IPS-15b (cell line): ENCODE data around the gene CACNB2.

Experiments
- H3K27me3 ChIP-seq: one replicate; pipeline ENCODE4 v1.6.1; 2013; ENCODE audit warnings: low read length; ENCODE audit not compliant: control insufficient read depth, insufficient read depth
- H3K36me3 ChIP-seq: one replicate; pipeline ENCODE4 v1.6.1; 2013; ENCODE audit warnings: low read length; ENCODE audit not compliant: control insufficient read depth, insufficient read depth
- H3K4me1 ChIP-seq: one replicate; pipeline ENCODE4 v1.6.1; 2013; ENCODE audit warnings: mild to moderate bottlenecking, low read length; ENCODE audit not compliant: control insufficient read depth, insufficient read depth
- H3K4me3 ChIP-seq: one replicate; pipeline ENCODE4 v1.5.1; 2013; ENCODE audit warnings: low read depth, low read length
- H3K9ac ChIP-seq: one replicate; pipeline ENCODE4 v1.6.1; 2013; ENCODE audit warnings: low read depth, mild to moderate bottlenecking, low read length
- H3K9me3 ChIP-seq: one replicate; pipeline ENCODE4 v1.6.1; 2013; ENCODE audit warnings: mild to moderate bottlenecking, low read length; ENCODE audit not compliant: control insufficient read depth, insufficient read depth

The CACNB2 gene

GRCh38 chr10:18352175-18352574 lies 212.0 kb downstream of the CACNB2 start:
- H3K27me3 ChIP-seq: no peaks in the 10 kb centered on the region
- no peaks in the 10 kb centered on the region for H3K4me1 ChIP-seq
- H3K4me3 ChIP-seq: no peak overlapping the region
- H3K9ac ChIP-seq: no peak overlapping the region
- H3K9me3 ChIP-seq: no peaks in the 10 kb centered on the region
- H3K36me3 ChIP-seq: no peaks in the 10 kb centered on the region

GRCh38 chr10:18359812-18360211 lies 219.6 kb downstream of the CACNB2 start:
- no peak overlapping the region for H3K4me3 ChIP-seq
- no peak overlapping the region for H3K9ac ChIP-seq
- H3K36me3 ChIP-seq: no peaks in the 10 kb centered on the region
- H3K27me3 ChIP-seq: no peaks in the 10 kb centered on the region
- H3K4me1 ChIP-seq: no peaks in the 10 kb centered on the region
- H3K9me3 ChIP-seq: no peaks in the 10 kb centered on the region

DNA sequence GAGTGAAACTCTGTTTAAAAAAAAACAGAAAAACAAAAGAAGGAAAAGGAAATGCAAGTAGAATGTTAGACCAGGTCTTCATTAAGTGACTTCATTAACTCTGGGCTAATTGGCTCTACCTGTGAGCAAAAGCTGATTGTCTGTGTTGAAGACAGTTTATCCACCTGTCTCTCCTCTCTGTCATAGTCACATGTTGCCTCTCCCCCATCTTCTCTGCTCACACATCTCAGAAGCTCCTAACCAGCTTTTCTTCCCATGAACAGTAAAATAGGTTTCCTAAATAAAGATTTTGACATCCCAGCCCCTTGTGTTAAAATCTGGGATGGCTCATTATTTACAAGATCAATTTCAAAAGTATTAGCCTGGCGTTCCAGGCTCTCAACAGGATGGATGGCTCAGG lies 222.7 kb downstream of the CACNB2 start:
- no peaks in the 10 kb centered on the region for H3K36me3 ChIP-seq
- no peak overlapping the region for H3K9ac ChIP-seq
- no peaks in the 10 kb centered on the region for H3K4me1 ChIP-seq
- no peaks in the 10 kb centered on the region for H3K27me3 ChIP-seq
- no peaks in the 10 kb centered on the region for H3K9me3 ChIP-seq
- no peak overlapping the region for H3K4me3 ChIP-seq

DNA sequence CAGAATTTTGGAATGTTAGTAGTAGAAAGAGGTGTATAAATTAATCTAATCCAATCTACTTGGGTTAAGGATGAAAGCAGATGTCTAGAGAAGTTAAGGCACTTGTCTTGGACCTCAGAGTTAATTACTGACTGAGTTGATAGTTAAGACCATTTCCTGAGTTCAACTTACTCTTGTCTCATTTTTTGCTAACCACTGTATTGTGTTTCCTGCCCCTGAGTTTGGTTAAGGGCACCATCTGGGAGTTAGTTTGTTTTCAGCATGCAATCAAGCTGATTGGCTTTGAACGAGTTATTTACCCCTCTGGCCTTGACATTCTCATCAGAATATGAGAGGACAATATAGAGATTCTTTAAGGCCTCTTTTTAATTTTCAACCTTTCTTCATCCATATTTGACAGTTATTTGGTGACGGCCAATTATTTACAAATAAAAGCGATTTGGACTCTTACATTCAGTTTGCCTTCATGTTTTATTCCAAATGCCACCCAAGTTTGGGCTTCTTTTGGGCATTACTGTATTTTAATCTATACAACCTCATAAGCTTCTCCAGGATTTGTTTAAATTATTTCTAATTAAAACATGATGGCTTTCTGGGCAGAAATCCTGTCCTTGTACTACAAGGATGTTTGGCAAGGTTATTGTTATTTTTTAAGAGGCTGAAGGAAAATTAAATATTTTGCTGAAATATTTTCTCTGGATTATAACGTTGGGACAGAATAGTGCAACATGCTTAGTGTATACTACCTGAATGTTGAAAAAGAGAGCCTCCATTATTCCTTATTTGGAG lies 225.0 kb downstream of the CACNB2 start:
- no peak overlapping the region for H3K4me3 ChIP-seq
- H3K4me1 ChIP-seq: no peaks in the 10 kb centered on the region
- H3K27me3 ChIP-seq: no peaks in the 10 kb centered on the region
- no peak overlapping the region for H3K9ac ChIP-seq
- H3K9me3 ChIP-seq: no peaks in the 10 kb centered on the region
- no peaks in the 10 kb centered on the region for H3K36me3 ChIP-seq

DNA sequence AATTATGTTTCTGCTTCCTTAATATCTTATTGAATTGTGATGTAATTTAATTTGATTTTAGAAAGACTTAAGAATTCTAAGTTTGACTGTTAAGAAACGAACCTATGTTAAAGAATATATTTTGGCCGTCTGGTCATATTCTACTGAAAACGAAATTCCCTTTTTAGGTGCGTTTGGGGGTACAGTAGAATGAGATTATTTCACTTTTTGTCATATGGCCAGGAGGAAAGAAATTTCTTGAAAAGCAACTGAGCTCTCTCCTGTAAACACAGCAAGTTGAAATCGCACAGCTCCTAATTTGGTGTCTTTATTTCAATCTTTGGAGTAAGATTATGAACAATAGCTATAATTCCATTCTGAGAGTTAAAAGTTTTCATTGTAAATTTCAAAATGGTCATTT lies 227.6 kb downstream of the CACNB2 start:
- H3K27me3 ChIP-seq: no peaks in the 10 kb centered on the region
- no peaks in the 10 kb centered on the region for H3K9me3 ChIP-seq
- H3K4me1 ChIP-seq: no peaks in the 10 kb centered on the region
- H3K4me3 ChIP-seq: no peak overlapping the region
- no peak overlapping the region for H3K9ac ChIP-seq
- H3K36me3 ChIP-seq: no peaks in the 10 kb centered on the region

- H3K4me3 ChIP-seq: no peak overlapping the region
- H3K9ac ChIP-seq: no peak overlapping the region
- H3K9me3 ChIP-seq: no peaks in the 10 kb centered on the region
- H3K36me3 ChIP-seq: no peaks in the 10 kb centered on the region
- no peaks in the 10 kb centered on the region for H3K27me3 ChIP-seq
- H3K4me1 ChIP-seq: no peaks in the 10 kb centered on the region
Observed at GRCh38 chr10:18368273-18368672, 228.0 kb downstream of the CACNB2 start.

- no peak overlapping the region for H3K9ac ChIP-seq
- H3K4me3 ChIP-seq: no peak overlapping the region
- H3K27me3 ChIP-seq: no peaks in the 10 kb centered on the region
- H3K9me3 ChIP-seq: no peaks in the 10 kb centered on the region
- no peaks in the 10 kb centered on the region for H3K4me1 ChIP-seq
- H3K36me3 ChIP-seq: no peaks in the 10 kb centered on the region
Observed at GRCh38 chr10:18368682-18369081, 228.5 kb downstream of the CACNB2 start.

DNA sequence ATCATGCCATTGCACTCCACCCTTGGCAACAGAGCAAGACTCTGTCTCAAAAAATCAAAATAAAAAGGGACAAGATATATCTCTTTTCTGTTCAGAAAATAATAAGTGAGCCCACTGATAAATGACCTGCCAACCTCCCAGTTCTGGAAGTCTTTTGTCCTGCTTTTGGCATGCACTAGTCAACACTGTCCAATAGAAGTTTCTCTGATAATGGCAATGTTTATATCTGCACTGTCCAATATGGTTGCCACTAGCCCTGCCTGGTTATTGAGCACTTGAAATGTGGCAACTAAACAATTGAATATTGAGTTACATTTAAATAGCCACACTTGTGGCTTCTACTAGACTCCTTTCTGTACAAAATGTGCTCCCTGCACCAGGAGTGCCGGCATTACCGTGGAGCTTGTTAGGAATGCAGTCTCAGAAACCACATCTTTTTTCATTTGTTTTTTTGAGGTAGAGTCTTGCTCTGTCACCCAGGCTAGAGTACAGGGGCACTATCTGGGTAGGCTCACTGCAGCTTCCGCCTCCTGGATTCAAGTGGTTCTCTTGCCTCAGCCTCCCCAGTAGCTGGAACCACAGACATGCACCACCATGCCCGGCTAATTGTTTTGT lies 229.7 kb downstream of the CACNB2 start:
- no peaks in the 10 kb centered on the region for H3K27me3 ChIP-seq
- H3K9me3 ChIP-seq: no peaks in the 10 kb centered on the region
- no peaks in the 10 kb centered on the region for H3K36me3 ChIP-seq
- H3K4me1 ChIP-seq: no peaks in the 10 kb centered on the region
- H3K4me3 ChIP-seq: no peak overlapping the region
- H3K9ac ChIP-seq: no peak overlapping the region

GRCh38 chr10:18376650-18377049 lies 236.4 kb downstream of the CACNB2 start:
- no peak overlapping the region for H3K4me3 ChIP-seq
- H3K36me3 ChIP-seq: no peaks in the 10 kb centered on the region
- no peaks in the 10 kb centered on the region for H3K9me3 ChIP-seq
- H3K4me1 ChIP-seq: no peaks in the 10 kb centered on the region
- H3K27me3 ChIP-seq: no peaks in the 10 kb centered on the region
- no peak overlapping the region for H3K9ac ChIP-seq

DNA sequence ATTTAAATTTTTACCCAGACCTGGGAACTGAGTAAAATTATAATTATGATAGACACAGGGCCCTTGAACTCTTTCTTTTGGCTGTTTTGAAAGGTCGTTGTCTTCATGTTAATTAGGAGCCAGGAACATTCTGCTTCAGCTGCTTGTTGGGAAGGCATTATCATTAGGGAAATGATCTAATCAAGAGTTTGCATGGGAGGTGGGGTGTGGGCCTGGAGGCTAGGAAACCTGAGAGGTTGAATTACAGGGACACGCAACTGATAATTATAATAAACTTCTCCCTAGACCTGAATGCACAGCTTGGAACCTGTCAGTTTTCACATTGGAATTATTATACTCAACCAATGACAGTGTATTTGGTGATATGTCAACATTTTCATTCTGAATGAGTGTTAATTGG lies 237.7 kb downstream of the CACNB2 start:
- H3K9me3 ChIP-seq: no peaks in the 10 kb centered on the region
- H3K4me3 ChIP-seq: no peak overlapping the region
- no peaks in the 10 kb centered on the region for H3K27me3 ChIP-seq
- H3K9ac ChIP-seq: no peak overlapping the region
- no peaks in the 10 kb centered on the region for H3K36me3 ChIP-seq
- H3K4me1 ChIP-seq: no peaks in the 10 kb centered on the region

GRCh38 chr10:18378766-18379165 lies 238.5 kb downstream of the CACNB2 start:
- no peak overlapping the region for H3K4me3 ChIP-seq
- H3K36me3 ChIP-seq: no peaks in the 10 kb centered on the region
- H3K9me3 ChIP-seq: no peaks in the 10 kb centered on the region
- no peaks in the 10 kb centered on the region for H3K27me3 ChIP-seq
- no peaks in the 10 kb centered on the region for H3K4me1 ChIP-seq
- no peak overlapping the region for H3K9ac ChIP-seq

- H3K4me1 ChIP-seq: no peaks in the 10 kb centered on the region
Observed at GRCh38 chr10:18381679-18382078, 241.5 kb downstream of the CACNB2 start.

More at GRCh38 chr10:18381679-18382078, 241.5 kb downstream of the CACNB2 start:
- Histone ChIP-seq H3K9ac (no peak overlapping the region), H3K4me3 (no peak overlapping the region), H3K36me3 (no peaks in the 10 kb centered on the region), H3K9me3 (no peaks in the 10 kb centered on the region), H3K27me3 (no peaks in the 10 kb centered on the region)
